Large intestine (tissue), 3 donors: Measurements from ENCODE around the gene TEAD1. TPM values are rescaled to one million over a fixed set of nuclear protein-coding genes. Genes with fewer than 3 reads are reported as not detected.

Experiments
- DNase-seq, 2 donors: peaks; one replicate each; pipeline versions ENCODE4 v3.0.0 to v3.0.0-alpha.2; 2013
- H3K27ac ChIP-seq: one replicate; pipeline ENCODE4 v1.5.1; 2013; ENCODE audit warnings: low read length
- H3K27me3 ChIP-seq: 2 replicates; pipeline ENCODE4 v1.6.1; 2013; ENCODE audit warnings: low read length; ENCODE audit not compliant: control insufficient read depth, insufficient read depth
- H3K36me3 ChIP-seq: 2 replicates; pipeline ENCODE4 v1.6.1; 2013; ENCODE audit warnings: low read length; ENCODE audit not compliant: control insufficient read depth, insufficient read depth
- H3K4me1 ChIP-seq: one replicate; pipeline ENCODE4 v1.6.1; 2013; ENCODE audit warnings: low read length; ENCODE audit not compliant: control insufficient read depth, insufficient read depth
- H3K4me3 ChIP-seq: one replicate; pipeline ENCODE4 v1.5.1; 2013; ENCODE audit warnings: low read length
- H3K9me3 ChIP-seq: one replicate; pipeline ENCODE4 v1.6.1; 2013; ENCODE audit warnings: mild to moderate bottlenecking, low read depth, low read length, moderate library complexity; ENCODE audit not compliant: control insufficient read depth
- WGBS: methylation state at CpG from one replicate; pipeline ENCODE4 v1.1.5; 2013; ENCODE audit warnings: low lambda C conversion rate; ENCODE audit not compliant: insufficient coverage; 5-methylcytosine and 5-hydroxymethylcytosine counted together
- polyA plus RNA-seq: library from polyadenylated mRNA; unstranded; fragments of 120-200 nt; gene quantifications from one replicate; pipeline ENCODE4 v1.2.1, GENCODE V29; 2013

Gene TEAD1
- polyA plus RNA-seq, 1 donor: 38.7 TPM

- no peak for DNase-seq
- H3K4me3 ChIP-seq: no peak overlapping the region
- no CpG with 5 or more reads among the region's 6 CpGs for WGBS
- no peak overlapping the region for H3K27ac ChIP-seq
- no peaks in the 10 kb centered on the region for H3K36me3 ChIP-seq
- H3K27me3 ChIP-seq: no peaks in the 10 kb centered on the region
- H3K4me1 ChIP-seq: peaks cover 4% of the 10 kb centered on the region
- no peaks in the 10 kb centered on the region for H3K9me3 ChIP-seq
Observed at GRCh38 chr11:12746593-12747097, 72.4 kb downstream of the TEAD1 start.

GRCh38 chr11:12748561-12748960 lies 74.3 kb downstream of the TEAD1 start:
- peaks cover 4% of the 10 kb centered on the region for H3K4me1 ChIP-seq

GRCh38 chr11:12749442-12749841 lies 75.2 kb downstream of the TEAD1 start:
- H3K27ac ChIP-seq: no peak overlapping the region
- H3K4me1 ChIP-seq: peaks cover 4% of the 10 kb centered on the region
- no peak overlapping the region for H3K4me3 ChIP-seq
- no peaks in the 10 kb centered on the region for H3K36me3 ChIP-seq
- no peak for DNase-seq
- no CpG with 5 or more reads among the region's 6 CpGs for WGBS
- no peaks in the 10 kb centered on the region for H3K27me3 ChIP-seq
- no peaks in the 10 kb centered on the region for H3K9me3 ChIP-seq

More at GRCh38 chr11:12748561-12748960, 74.3 kb downstream of the TEAD1 start:
- no peak overlapping the region for H3K27ac ChIP-seq
- WGBS: no CpG with 5 or more reads among the region's 7 CpGs
- DNase-seq: no peak
- H3K27me3 ChIP-seq: no peaks in the 10 kb centered on the region
- H3K9me3 ChIP-seq: no peaks in the 10 kb centered on the region
- H3K4me3 ChIP-seq: no peak overlapping the region
- no peaks in the 10 kb centered on the region for H3K36me3 ChIP-seq

- no CpG with 5 or more reads among the region's 5 CpGs for WGBS
- Histone ChIP-seq H3K27ac (no peak overlapping the region), H3K27me3 (no peaks in the 10 kb centered on the region), H3K4me1 (no peaks in the 10 kb centered on the region), H3K36me3 (no peaks in the 10 kb centered on the region), H3K9me3 (no peaks in the 10 kb centered on the region), H3K4me3 (no peak overlapping the region)
- no peak for DNase-seq
Observed at GRCh38 chr11:12750181-12750580, 76.0 kb downstream of the TEAD1 start.

- H3K9me3 ChIP-seq: no peaks in the 10 kb centered on the region
- H3K36me3 ChIP-seq: no peaks in the 10 kb centered on the region
- WGBS: no CpG with 5 or more reads among the region's 8 CpGs
- H3K27me3 ChIP-seq: no peaks in the 10 kb centered on the region
- no peaks in the 10 kb centered on the region for H3K4me1 ChIP-seq
- no peak overlapping the region for H3K27ac ChIP-seq
- no peak overlapping the region for H3K4me3 ChIP-seq
- no peak for DNase-seq
Observed at GRCh38 chr11:12752868-12753524, 78.8 kb downstream of the TEAD1 start.

- Histone ChIP-seq H3K9me3 (no peaks in the 10 kb centered on the region), H3K4me3 (no peak overlapping the region), H3K36me3 (no peaks in the 10 kb centered on the region), H3K27me3 (no peaks in the 10 kb centered on the region), H3K4me1 (no peaks in the 10 kb centered on the region), H3K27ac (no peak overlapping the region)
- 67% methylated on average over 1 of the region's 3 CpGs for WGBS
- no peak for DNase-seq
Observed at GRCh38 chr11:12754021-12754420, 79.8 kb downstream of the TEAD1 start.

- Histone ChIP-seq H3K4me3 (no peak overlapping the region), H3K27me3 (no peaks in the 10 kb centered on the region), H3K9me3 (no peaks in the 10 kb centered on the region), H3K36me3 (no peaks in the 10 kb centered on the region), H3K4me1 (no peaks in the 10 kb centered on the region), H3K27ac (no peak overlapping the region)
- WGBS: no CpG with 5 or more reads among the region's 3 CpGs
- DNase-seq: no peak
Observed at GRCh38 chr11:12754582-12755234, 80.5 kb downstream of the TEAD1 start.

- Histone ChIP-seq H3K4me3 (no peak overlapping the region), H3K27me3 (no peaks in the 10 kb centered on the region), H3K36me3 (no peaks in the 10 kb centered on the region), H3K27ac (no peak overlapping the region), H3K4me1 (no peaks in the 10 kb centered on the region), H3K9me3 (no peaks in the 10 kb centered on the region)
- WGBS: no CpG with 5 or more reads among the region's 9 CpGs
- no peak for DNase-seq
Observed at GRCh38 chr11:12755510-12756453, 81.6 kb downstream of the TEAD1 start.

GRCh38 chr11:12756454-12756806 lies 82.2 kb downstream of the TEAD1 start:
- H3K27me3 ChIP-seq: no peaks in the 10 kb centered on the region
- WGBS: 100% methylated on average over 1 of the region's 1 CpG
- H3K27ac ChIP-seq: no peak overlapping the region
- DNase-seq: no peak
- H3K4me3 ChIP-seq: no peak overlapping the region
- no peaks in the 10 kb centered on the region for H3K4me1 ChIP-seq
- H3K36me3 ChIP-seq: no peaks in the 10 kb centered on the region
- H3K9me3 ChIP-seq: no peaks in the 10 kb centered on the region

GRCh38 chr11:12756867-12757266 lies 82.6 kb downstream of the TEAD1 start:
- DNase-seq: peak in 1 of 2 donors; percentile 37
- no peaks in the 10 kb centered on the region for H3K27me3 ChIP-seq
- no peaks in the 10 kb centered on the region for H3K4me1 ChIP-seq
- no peaks in the 10 kb centered on the region for H3K36me3 ChIP-seq
- no peaks in the 10 kb centered on the region for H3K9me3 ChIP-seq
- 27% methylated on average over 3 of the region's 3 CpGs for WGBS
- no peak overlapping the region for H3K27ac ChIP-seq
- no peak overlapping the region for H3K4me3 ChIP-seq
